Progenitor cell of endocrine pancreas (in vitro differentiated cells): ENCODE data around the gene HAL. TPM values are rescaled to one million over a fixed set of nuclear protein-coding genes. Genes with fewer than 3 reads are reported as not detected.

Experiments
- DNase-seq: peaks from one replicate; pipeline ENCODE4 v3.0.0; 2021; ENCODE audit warnings: low spot score; ENCODE audit not compliant: unreplicated experiment
- H3K27ac Mint-ChIP-seq: 2 replicates; pipeline ENCODE4 v1.8.0; 2021; ENCODE audit warnings: mild to moderate bottlenecking, moderate library complexity, mixed read lengths
- H3K27me3 Mint-ChIP-seq: 2 replicates; pipeline ENCODE4 v1.8.0; 2021; ENCODE audit warnings: mixed read lengths
- H3K36me3 Mint-ChIP-seq: 2 replicates; pipeline ENCODE4 v1.8.0; 2022; ENCODE audit warnings: mixed read lengths; ENCODE audit not compliant: insufficient read depth
- H3K4me1 Mint-ChIP-seq: 2 replicates; pipeline ENCODE4 v1.8.0; 2021; ENCODE audit warnings: low read depth, mixed read lengths
- H3K4me3 Mint-ChIP-seq: 2 replicates; pipeline ENCODE4 v1.8.0; 2021; ENCODE audit warnings: low read depth, mild to moderate bottlenecking, moderate library complexity, mixed read lengths
- H3K9me3 Mint-ChIP-seq: 2 replicates; pipeline ENCODE4 v1.8.0; 2021; ENCODE audit warnings: low read depth, mixed read lengths
- CTCF ChIP-seq: fragments of 200-600 bp; sonication (generic); IDR thresholded peaks from one replicate; pipeline ENCODE4 v1.5.0; 2021; ENCODE audit warnings: antibody characterized with exemption, mild to moderate bottlenecking; ENCODE audit not compliant: unreplicated experiment
- total RNA-seq: library from RNA; stranded (reverse); gene quantifications from 2 replicates; pipeline ENCODE4 v1.2.1, GENCODE V29; 2021

The HAL gene
- total RNA-seq, 1 donor from 2014 or later, result 0.46 TPM

- H3K27ac Mint-ChIP-seq, result no peak overlapping the region
- TF ChIP-seq CTCF, result no peak
- no peaks in the 10 kb centered on the region for H3K27me3 Mint-ChIP-seq
- H3K36me3 Mint-ChIP-seq, result peaks cover 12% of the 10 kb centered on the region
- no peaks in the 10 kb centered on the region for H3K4me1 Mint-ChIP-seq
- H3K4me3 Mint-ChIP-seq, result no peak overlapping the region
- no peak for DNase-seq
- no peaks in the 10 kb centered on the region for H3K9me3 Mint-ChIP-seq
Measured at GRCh38 chr12:96025518-96025917, 29.4 kb upstream of the HAL start.

- H3K27me3 Mint-ChIP-seq, result no peaks in the 10 kb centered on the region
- TF ChIP-seq CTCF, result no peak
- no peaks in the 10 kb centered on the region for H3K4me1 Mint-ChIP-seq
- peaks cover 15% of the 10 kb centered on the region for H3K36me3 Mint-ChIP-seq
- no peaks in the 10 kb centered on the region for H3K9me3 Mint-ChIP-seq
- no peak for DNase-seq
- H3K4me3 Mint-ChIP-seq, result no peak overlapping the region
- no peak overlapping the region for H3K27ac Mint-ChIP-seq
Measured at GRCh38 chr12:96020314-96021003, 24.3 kb upstream of the HAL start.

- H3K4me1 Mint-ChIP-seq, result no peaks in the 10 kb centered on the region
- no peak for DNase-seq
- peak; percentile 46 for TF ChIP-seq CTCF
- no peaks in the 10 kb centered on the region for H3K27me3 Mint-ChIP-seq
- no peak overlapping the region for H3K27ac Mint-ChIP-seq
- H3K4me3 Mint-ChIP-seq, result no peak overlapping the region
- H3K36me3 Mint-ChIP-seq, result peaks cover 10% of the 10 kb centered on the region
- H3K9me3 Mint-ChIP-seq, result no peaks in the 10 kb centered on the region
Measured at GRCh38 chr12:96015672-96016071, 19.5 kb upstream of the HAL start.

- no peak overlapping the region for H3K27ac Mint-ChIP-seq
- no peaks in the 10 kb centered on the region for H3K27me3 Mint-ChIP-seq
- no peak for DNase-seq
- no peaks in the 10 kb centered on the region for H3K9me3 Mint-ChIP-seq
- H3K4me3 Mint-ChIP-seq, result no peak overlapping the region
- no peaks in the 10 kb centered on the region for H3K4me1 Mint-ChIP-seq
- no peak for TF ChIP-seq CTCF
- H3K36me3 Mint-ChIP-seq, result peaks cover 8% of the 10 kb centered on the region
Measured at GRCh38 chr12:96014943-96015599, 18.9 kb upstream of the HAL start.

GRCh38 chr12:96007729-96008128 is 11.6 kb upstream of the HAL start:
- DNase-seq, result no peak
- H3K27ac Mint-ChIP-seq, result no peak overlapping the region
- no peaks in the 10 kb centered on the region for H3K9me3 Mint-ChIP-seq
- H3K27me3 Mint-ChIP-seq, result no peaks in the 10 kb centered on the region
- no peak for TF ChIP-seq CTCF
- H3K36me3 Mint-ChIP-seq, result peaks cover 16% of the 10 kb centered on the region
- no peak overlapping the region for H3K4me3 Mint-ChIP-seq
- H3K4me1 Mint-ChIP-seq, result no peaks in the 10 kb centered on the region
